NOMO-1 treated with dmso at 0.1 percent for 144 hours (cell line): ENCODE results near the gene DPP3.
"Not testable (repeated sequence)": the region's sequence is repeated elsewhere in the genome, so short reads cannot be mapped to it uniquely, and the experiment has no call there.

Source experiments
- DNase-seq: peaks from one replicate; lab custom pipeline; 2025; ENCODE audit not compliant: unreplicated experiment; lab: John Stamatoyannopoulos, UW

Gene DPP3

GRCh38 chr11:66530927-66531709 lies 50.9 kb downstream of the DPP3 start:
- DNase-seq = no peak

GRCh38 chr11:66531841-66532240 lies 51.6 kb downstream of the DPP3 start:
- no peak for DNase-seq

- DNase-seq = no peak
These were observed 52.5 kb downstream of the DPP3 start for GRCh38 chr11:66532784-66533183.

- no peak for DNase-seq
These were observed 59.1 kb downstream of the DPP3 start for GRCh38 chr11:66539170-66539869.

GRCh38 chr11:66539870-66540213 lies 59.6 kb downstream of the DPP3 start:
- no peak for DNase-seq

- DNase-seq = not testable (repeated sequence)
These were observed 60.4 kb downstream of the DPP3 start for GRCh38 chr11:66540598-66540997.

GRCh38 chr11:66541892-66542291 lies 61.7 kb downstream of the DPP3 start:
- no peak for DNase-seq

- no peak for DNase-seq
These were observed 62.1 kb downstream of the DPP3 start for GRCh38 chr11:66542362-66542761.

- DNase-seq = no peak
These were observed 63.3 kb downstream of the DPP3 start for GRCh38 chr11:66543263-66544107.

- DNase-seq = not testable (repeated sequence)
These were observed 64.7 kb downstream of the DPP3 start for GRCh38 chr11:66544952-66545351.

- peak; percentile 97 for DNase-seq
These were observed 65.6 kb downstream of the DPP3 start, which contains the start of gene ZDHHC24 for GRCh38 chr11:66545701-66546367. Gene ZDHHC24, minus strand, starts transcription at chr11:66546048. Its CDS starts 45 bp downstream, at chr11:66546003.

GRCh38 chr11:66546368-66546965 lies 66.2 kb downstream of the DPP3 start, which contains the start of gene ACTN3:
Gene ACTN3, plus strand, starts transcription at chr11:66546903. Its CDS starts 35 bp downstream, at chr11:66546938.
- DNase-seq = no peak

- no peak for DNase-seq
These were observed 66.9 kb downstream of the DPP3 start for GRCh38 chr11:66546966-66547661.

- no peak for DNase-seq
These were observed 67.4 kb downstream of the DPP3 start for GRCh38 chr11:66547662-66548009.

GRCh38 chr11:66548041-66548440 lies 67.8 kb downstream of the DPP3 start:
- no peak for DNase-seq

GRCh38 chr11:66548774-66549630 lies 68.8 kb downstream of the DPP3 start:
- DNase-seq = no peak

- DNase-seq = no peak
These were observed 69.5 kb downstream of the DPP3 start for GRCh38 chr11:66549696-66550095.

- no peak for DNase-seq
These were observed 70.7 kb downstream of the DPP3 start for GRCh38 chr11:66550887-66551286.

GRCh38 chr11:66554602-66555001 lies 74.4 kb downstream of the DPP3 start:
- DNase-seq = no peak
